ENCODE measurements around the gene FAM168A. TPM values are rescaled to one million over a fixed set of nuclear protein-coding genes. Genes with fewer than 3 reads are reported as not detected.
A peak's percentile ranks its signal among the peaks of the same experiment; 100 is the strongest.
"Not testable (repeated sequence)": the region's sequence is repeated elsewhere in the genome, so short reads cannot be mapped to it uniquely, and the experiment has no call there.

Gene FAM168A
- total and polyA plus RNA-seq, 12 donors = 7.7 to 41.8 (median 35.3) TPM

DNA sequence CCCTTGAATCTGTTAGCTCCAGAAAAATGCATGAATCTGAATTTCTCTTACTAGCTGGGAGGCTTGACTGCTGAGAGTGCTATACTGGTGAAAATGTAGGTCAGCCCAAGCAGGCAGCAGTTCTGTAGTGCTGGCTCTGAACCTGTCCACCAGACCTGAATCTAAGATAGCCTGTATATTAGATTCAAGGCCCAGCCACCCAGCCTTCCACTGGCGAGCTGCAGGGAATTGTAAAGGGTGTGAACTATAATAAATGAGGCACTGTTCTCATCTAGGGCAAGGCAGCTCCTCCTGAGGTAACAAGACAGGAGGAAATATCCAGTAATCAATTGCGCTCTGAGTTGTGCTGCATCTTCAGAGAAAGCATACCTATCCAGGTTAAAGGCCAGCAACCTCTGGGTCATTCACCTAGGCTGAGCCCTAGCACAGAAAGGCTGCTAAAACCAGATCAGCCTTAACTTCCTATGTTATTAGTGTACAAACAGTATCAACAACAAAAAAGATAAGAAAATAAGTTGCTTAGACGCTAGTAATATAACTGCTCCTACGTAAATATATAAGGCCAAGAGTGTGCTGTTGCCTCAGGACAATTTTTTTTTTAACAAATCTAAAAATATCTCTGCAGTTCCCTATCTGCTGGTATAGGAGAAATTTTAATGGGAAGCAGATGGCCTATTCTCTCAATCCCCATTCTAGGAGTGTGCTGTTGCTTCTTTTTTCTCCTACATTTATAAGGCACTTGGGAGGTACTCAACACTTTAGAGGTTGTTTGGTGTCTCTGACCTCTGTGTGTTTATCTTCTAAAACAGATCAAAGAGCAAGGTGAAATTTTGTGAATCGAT lies 158.7 kb downstream of the FAM168A start:
- DNase-seq = peak in 1 of 7 donors; percentile 66

DNA sequence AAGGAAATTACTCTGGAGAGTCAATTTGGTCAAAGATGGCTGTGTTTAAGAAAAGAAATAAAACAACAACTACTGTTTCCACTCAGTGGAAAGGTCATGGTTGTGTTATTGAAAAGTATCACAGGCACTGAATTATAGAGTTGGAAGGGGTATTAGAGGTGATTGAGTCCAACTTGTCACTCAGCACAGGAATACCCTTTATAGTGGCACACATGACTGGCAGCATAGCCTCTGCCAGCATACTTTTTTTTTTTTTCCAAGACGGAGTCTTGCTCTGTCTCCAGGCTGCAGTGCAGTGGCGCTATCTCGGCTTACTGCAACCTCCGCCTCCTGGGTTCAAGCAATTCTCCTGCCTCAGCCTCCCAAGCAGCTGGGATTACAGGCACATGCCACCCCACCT lies 161.1 kb downstream of the FAM168A start:
- 91 to 100% (median 94%) methylated on average over 4 of the region's 4 CpGs for WGBS, 4 donors
- H3K36me3 ChIP-seq (replicated peaks in 1 of 2); H3K9me3 ChIP-seq (replicated peaks in 1 of 3); H3K4me3 ChIP-seq; H3K27ac ChIP-seq; DNase-seq; H3K27me3 ChIP-seq; intact Hi-C loops (cut with DNase I): not testable (repeated sequence)
- peaks cover 0 to 22% of the 10 kb centered on the region in 2 donors for H3K4me1 ChIP-seq (replicated peaks in 1 of 2)

More for the DNA sequence above, 158.7 kb downstream of the FAM168A start:
- H3K27me3 ChIP-seq = no peaks in the 10 kb centered on the region
- H3K36me3 ChIP-seq (replicated peaks in 1 of 2) = no peaks in the 10 kb centered on the region
- H3K4me1 ChIP-seq (replicated peaks in 1 of 2) = peaks cover 0 to 22% of the 10 kb centered on the region in 2 donors
- no peak overlapping the region for H3K27ac ChIP-seq
- TF ChIP-seq, protein P1, sequence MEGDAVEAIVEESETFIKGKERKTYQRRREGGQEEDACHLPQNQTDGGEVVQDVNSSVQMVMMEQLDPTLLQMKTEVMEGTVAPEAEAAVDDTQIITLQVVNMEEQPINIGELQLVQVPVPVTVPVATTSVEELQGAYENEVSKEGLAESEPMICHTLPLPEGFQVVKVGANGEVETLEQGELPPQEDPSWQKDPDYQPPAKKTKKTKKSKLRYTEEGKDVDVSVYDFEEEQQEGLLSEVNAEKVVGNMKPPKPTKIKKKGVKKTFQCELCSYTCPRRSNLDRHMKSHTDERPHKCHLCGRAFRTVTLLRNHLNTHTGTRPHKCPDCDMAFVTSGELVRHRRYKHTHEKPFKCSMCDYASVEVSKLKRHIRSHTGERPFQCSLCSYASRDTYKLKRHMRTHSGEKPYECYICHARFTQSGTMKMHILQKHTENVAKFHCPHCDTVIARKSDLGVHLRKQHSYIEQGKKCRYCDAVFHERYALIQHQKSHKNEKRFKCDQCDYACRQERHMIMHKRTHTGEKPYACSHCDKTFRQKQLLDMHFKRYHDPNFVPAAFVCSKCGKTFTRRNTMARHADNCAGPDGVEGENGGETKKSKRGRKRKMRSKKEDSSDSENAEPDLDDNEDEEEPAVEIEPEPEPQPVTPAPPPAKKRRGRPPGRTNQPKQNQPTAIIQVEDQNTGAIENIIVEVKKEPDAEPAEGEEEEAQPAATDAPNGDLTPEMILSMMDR (IDR thresholded peaks at IDR 0.05) = no peak
- no peak for TF ChIP-seq POLR2A (IDR thresholded peaks at IDR 0.05)
- intact Hi-C loops (cut with DNase I) = no loop called here
- no peak overlapping the region for H3K4me3 ChIP-seq
- H3K9me3 ChIP-seq (replicated peaks in 1 of 3) = no peaks in the 10 kb centered on the region
- WGBS, 4 donors = 75 to 83% (median 79%) methylated on average over 5 of the region's 5 CpGs

DNA sequence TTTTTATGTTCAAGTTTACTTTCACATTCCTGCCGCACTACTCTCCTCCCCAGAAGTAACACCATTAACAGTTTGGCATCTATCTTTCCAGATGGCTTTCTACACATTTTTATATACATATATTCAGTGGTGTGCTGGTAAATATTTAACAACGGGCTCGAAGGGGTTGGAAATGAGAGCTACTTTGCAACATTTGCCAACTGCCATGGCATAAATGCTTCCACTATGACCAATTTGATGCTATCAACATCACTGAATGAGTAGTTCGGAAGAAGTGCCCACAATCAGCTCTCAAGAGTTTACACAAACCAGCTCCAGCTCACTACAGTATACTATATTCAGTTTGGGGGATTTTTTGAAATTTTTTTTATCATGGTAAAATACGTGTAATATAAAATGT lies 166.5 kb downstream of the FAM168A start:
- no peak overlapping the region for H3K27ac ChIP-seq
- no peaks in the 10 kb centered on the region for H3K27me3 ChIP-seq
- no peak for DNase-seq
- no peaks in the 10 kb centered on the region for H3K36me3 ChIP-seq (replicated peaks in 1 of 2)
- H3K4me1 ChIP-seq (replicated peaks in 1 of 2) = peaks cover 0 to 2% of the 10 kb centered on the region in 2 donors
- WGBS, 4 donors = 93 to 98% (median 95%) methylated on average over 5 of the region's 5 CpGs
- H3K4me3 ChIP-seq = no peak overlapping the region
- H3K9me3 ChIP-seq (replicated peaks in 1 of 3) = no peaks in the 10 kb centered on the region
- intact Hi-C loops (cut with DNase I) = no loop called here
- no peak for TF ChIP-seq POLR2A (IDR thresholded peaks at IDR 0.05)
- TF ChIP-seq, protein P1 (IDR thresholded peaks at IDR 0.05) = no peak

DNA sequence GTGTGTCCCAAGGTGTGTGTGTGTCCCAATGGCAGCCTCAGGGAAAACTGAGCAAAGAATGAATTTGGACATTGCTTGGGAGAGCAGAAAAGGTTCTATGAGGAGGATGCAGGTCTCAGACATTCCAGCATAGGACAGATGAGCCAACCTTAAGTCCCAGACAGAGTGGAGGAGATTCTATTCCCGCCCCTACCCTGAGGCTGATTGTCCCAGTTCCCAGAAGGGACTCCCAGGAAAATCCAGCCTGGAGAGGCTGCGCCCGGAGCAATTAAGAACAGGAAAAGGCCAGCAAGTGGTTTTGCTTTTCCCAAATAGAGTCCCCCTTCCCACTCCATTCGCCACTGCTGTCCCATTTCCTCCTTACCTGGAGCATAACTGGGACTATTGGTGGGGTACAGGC lies 167.6 kb downstream of the FAM168A start:
- no peaks in the 10 kb centered on the region for H3K36me3 ChIP-seq (replicated peaks in 1 of 2)
- TF ChIP-seq POLR2A (IDR thresholded peaks at IDR 0.05) = no peak
- TF ChIP-seq, protein P1 (IDR thresholded peaks at IDR 0.05) = no peak
- H3K27me3 ChIP-seq = no peaks in the 10 kb centered on the region
- no peak overlapping the region for H3K4me3 ChIP-seq
- H3K9me3 ChIP-seq (replicated peaks in 1 of 3) = no peaks in the 10 kb centered on the region
- H3K27ac ChIP-seq = no peak overlapping the region
- WGBS, 4 donors = 89 to 97% (median 96%) methylated on average over 4 of the region's 4 CpGs
- peaks cover 0 to 5% of the 10 kb centered on the region in 2 donors for H3K4me1 ChIP-seq (replicated peaks in 1 of 2)
- DNase-seq = no peak
- intact Hi-C loops (cut with DNase I) = no loop called here
